Measurements from ENCODE around the gene CC2D1A.

DNA sequence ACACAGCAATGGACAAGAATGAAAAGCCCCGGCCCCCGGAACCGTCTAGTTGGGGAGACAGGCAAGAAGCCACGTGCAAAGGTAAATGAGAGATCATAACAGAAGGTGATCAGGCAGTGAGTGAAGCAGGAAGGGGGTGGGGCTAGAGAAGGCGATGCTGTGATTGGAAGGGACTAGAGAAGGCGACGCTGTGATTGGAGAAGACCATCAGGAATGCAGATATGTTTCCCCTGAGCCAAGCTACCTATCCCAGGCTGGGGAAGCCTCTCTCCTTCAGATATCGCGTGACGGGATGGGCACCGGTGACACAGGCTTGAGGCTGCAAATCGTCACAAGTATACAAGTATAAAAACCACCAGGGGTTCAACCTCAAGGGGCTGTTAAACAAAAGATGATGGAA lies 68.1 kb downstream of the CC2D1A start:
- TF ChIP-seq ZFP3 (CRISPR knock-in tag; IDR thresholded peaks at IDR 0.05) (no peak), TCF4 (CRISPR knock-in tag; IDR thresholded peaks at IDR 0.05; ENCODE audit: borderline replicate concordance) (no peak), ESRRG (CRISPR knock-in tag; IDR thresholded peaks at IDR 0.05) (no peak), TOX (CRISPR knock-in tag; IDR thresholded peaks at IDR 0.05; ENCODE audit: borderline replicate concordance) (no peak), SNAI2 (CRISPR knock-in tag; IDR thresholded peaks at IDR 0.05) (no peak), ZC3H10 (CRISPR knock-in tag; IDR thresholded peaks at IDR 0.05) (no peak), ZNF8 (CRISPR knock-in tag; IDR thresholded peaks at IDR 0.05) (no peak), ZNF70 (CRISPR knock-in tag; IDR thresholded peaks at IDR 0.05) (no peak)
- TF ChIP-seq, protein P1, sequence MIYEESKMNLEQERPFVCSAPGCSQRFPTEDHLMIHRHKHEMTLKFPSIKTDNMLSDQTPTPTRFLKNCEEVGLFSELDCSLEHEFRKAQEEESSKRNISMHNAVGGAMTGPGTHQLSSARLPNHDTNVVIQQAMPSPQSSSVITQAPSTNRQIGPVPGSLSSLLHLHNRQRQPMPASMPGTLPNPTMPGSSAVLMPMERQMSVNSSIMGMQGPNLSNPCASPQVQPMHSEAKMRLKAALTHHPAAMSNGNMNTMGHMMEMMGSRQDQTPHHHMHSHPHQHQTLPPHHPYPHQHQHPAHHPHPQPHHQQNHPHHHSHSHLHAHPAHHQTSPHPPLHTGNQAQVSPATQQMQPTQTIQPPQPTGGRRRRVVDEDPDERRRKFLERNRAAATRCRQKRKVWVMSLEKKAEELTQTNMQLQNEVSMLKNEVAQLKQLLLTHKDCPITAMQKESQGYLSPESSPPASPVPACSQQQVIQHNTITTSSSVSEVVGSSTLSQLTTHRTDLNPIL (CRISPR knock-in tag; IDR thresholded peaks at IDR 0.05; ENCODE audit: low read depth): no peak
- TF ChIP-seq, protein P2, sequence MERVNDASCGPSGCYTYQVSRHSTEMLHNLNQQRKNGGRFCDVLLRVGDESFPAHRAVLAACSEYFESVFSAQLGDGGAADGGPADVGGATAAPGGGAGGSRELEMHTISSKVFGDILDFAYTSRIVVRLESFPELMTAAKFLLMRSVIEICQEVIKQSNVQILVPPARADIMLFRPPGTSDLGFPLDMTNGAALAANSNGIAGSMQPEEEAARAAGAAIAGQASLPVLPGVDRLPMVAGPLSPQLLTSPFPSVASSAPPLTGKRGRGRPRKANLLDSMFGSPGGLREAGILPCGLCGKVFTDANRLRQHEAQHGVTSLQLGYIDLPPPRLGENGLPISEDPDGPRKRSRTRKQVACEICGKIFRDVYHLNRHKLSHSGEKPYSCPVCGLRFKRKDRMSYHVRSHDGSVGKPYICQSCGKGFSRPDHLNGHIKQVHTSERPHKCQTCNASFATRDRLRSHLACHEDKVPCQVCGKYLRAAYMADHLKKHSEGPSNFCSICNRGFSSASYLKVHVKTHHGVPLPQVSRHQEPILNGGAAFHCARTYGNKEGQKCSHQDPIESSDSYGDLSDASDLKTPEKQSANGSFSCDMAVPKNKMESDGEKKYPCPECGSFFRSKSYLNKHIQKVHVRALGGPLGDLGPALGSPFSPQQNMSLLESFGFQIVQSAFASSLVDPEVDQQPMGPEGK (CRISPR knock-in tag; IDR thresholded peaks at IDR 0.05; ENCODE audit: borderline replicate concordance): no peak
- TF ChIP-seq, protein P3, sequence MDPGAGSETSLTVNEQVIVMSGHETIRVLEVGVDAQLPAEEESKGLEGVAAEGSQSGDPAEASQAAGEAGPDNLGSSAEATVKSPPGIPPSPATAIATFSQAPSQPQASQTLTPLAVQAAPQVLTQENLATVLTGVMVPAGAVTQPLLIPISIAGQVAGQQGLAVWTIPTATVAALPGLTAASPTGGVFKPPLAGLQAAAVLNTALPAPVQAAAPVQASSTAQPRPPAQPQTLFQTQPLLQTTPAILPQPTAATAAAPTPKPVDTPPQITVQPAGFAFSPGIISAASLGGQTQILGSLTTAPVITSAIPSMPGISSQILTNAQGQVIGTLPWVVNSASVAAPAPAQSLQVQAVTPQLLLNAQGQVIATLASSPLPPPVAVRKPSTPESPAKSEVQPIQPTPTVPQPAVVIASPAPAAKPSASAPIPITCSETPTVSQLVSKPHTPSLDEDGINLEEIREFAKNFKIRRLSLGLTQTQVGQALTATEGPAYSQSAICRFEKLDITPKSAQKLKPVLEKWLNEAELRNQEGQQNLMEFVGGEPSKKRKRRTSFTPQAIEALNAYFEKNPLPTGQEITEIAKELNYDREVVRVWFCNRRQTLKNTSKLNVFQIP (CRISPR knock-in tag; IDR thresholded peaks at IDR 0.05; ENCODE audit: borderline replicate concordance, low read depth): no peak
